Coronary artery (tissue), 2 donors: Measurements from ENCODE around the gene TRIM7.
"Not testable (repeated sequence)": the region's sequence is repeated elsewhere in the genome, so short reads cannot be mapped to it uniquely, and the experiment has no call there.

Experiments
- DNase-seq: peaks from one replicate; pipeline ENCODE4 v3.0.0-alpha.2; 2017; ENCODE audit warnings: low spot score
- H3K27ac ChIP-seq, 2 donors: fragments of 200-600 bp; sonication (generic); one replicate each; pipeline ENCODE4 v1.5.1; 2016 to 2019
- H3K4me3 ChIP-seq: fragments of 200-600 bp; sonication (generic); 2 replicates; pipeline ENCODE4 v1.5.1; 2016; ENCODE audit warnings: mild to moderate bottlenecking, moderate library complexity
- CTCF ChIP-seq: fragments of 200-600 bp; sonication (generic); IDR thresholded peaks from one replicate; pipeline ENCODE4 v1.5.1; 2019; ENCODE audit warnings: antibody characterized with exemption

Gene TRIM7

DNA sequence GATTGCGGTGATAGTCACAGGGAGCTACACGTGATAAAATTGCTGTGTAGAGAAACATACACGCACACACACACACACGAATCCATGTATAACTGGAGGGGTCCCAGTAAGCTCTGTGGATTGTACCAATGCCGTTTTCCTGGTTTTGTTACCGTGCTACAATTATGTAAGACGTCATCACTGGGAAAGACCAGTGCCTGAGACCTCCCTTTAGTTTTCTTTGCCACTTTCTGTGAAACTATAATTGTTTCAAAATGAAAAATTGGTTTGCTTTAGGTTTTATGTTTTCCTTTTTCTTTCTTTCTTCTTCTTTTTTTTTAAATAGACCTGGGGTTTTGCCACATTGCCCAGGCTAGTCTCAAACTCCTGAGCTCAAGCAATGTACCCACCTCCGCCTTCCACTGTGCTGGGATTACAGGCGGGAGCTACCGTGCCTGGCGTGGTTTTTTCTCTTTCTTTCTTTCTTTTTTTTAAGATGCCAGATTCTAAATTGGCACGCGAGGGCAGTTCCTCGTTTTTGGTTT is 36.3 kb downstream of the TRIM7 start:
- H3K4me3 ChIP-seq: no peak overlapping the region

DNA sequence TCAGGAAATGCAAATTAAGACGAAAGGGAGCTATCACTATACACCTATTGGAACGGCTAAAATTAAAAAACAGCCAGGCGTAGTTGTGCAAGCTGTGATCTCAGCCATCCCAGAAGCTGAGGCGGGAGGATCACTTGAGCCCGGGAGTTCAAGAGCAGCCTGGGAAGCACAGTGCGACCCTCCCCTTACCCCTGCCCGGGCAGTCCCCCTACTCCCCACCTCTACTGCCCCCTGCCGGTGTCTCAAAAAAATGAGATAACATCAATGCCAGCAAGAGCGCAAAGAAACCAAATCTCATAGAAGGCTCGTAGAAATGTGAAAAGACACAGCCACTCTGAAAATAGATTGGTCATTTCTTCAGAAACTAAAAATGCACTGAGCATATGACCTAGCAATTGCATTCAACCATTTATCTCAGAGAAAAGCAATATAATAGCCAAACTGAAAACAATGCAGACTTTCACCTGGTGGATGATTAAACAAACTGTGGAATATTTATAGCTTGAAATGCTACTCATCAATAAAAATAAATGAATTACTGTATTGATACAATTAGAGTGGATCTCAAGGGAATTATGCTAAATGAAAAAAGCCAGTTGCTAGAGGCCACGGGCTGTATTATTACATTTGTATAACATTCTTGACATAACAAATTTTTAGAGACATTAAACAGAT is 37.0 kb downstream of the TRIM7 start:
- H3K4me3 ChIP-seq: no peak overlapping the region
- H3K27ac ChIP-seq: no peak overlapping the region
- no peak for TF ChIP-seq CTCF
- no peak for DNase-seq

More for the DNA sequence above, 36.3 kb downstream of the TRIM7 start:
- no peak for TF ChIP-seq CTCF
- no peak overlapping the region for H3K27ac ChIP-seq
- no peak for DNase-seq

GRCh38 chr5:181166812-181167733 is 37.9 kb downstream of the TRIM7 start:
- TF ChIP-seq CTCF: no peak
- no peak for DNase-seq
- Histone ChIP-seq H3K4me3 (no peak overlapping the region), H3K27ac (no peak overlapping the region)

GRCh38 chr5:181164076-181164952 is 40.7 kb downstream of the TRIM7 start:
- Histone ChIP-seq H3K27ac (no peak overlapping the region), H3K4me3 (no peak overlapping the region)
- DNase-seq: no peak
- no peak for TF ChIP-seq CTCF

DNA sequence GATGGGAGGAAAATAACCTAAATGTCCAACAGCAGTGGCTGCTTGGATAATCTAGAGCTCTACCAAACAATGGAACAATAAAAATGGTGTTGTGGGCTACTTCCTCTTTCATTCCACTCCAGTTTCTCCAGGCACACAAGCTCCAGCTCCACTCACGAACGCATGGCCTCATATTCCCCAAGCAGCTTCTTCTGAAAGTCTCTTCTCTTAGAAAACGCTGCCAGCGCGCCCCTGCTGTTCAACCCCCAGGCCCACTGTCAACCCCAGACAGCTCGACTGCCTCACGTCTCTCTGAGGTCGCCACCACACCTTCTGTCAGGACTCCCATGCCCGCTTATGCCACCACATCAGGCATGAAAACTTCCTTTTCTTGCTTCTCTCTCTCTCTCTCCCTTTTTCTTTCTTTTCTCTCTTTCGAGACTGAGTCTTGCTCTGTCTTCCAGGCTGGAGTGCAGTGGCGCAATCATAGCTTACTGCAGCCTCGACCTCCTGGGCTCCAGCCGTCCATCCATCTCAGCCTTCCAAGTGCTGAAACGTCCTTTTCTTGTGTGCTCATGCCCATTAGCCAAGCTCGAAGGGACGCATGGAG is 41.4 kb downstream of the TRIM7 start:
- H3K4me3 ChIP-seq: no peak overlapping the region
- H3K27ac ChIP-seq: no peak overlapping the region
- no peak for DNase-seq
- no peak for TF ChIP-seq CTCF

- no peak for TF ChIP-seq CTCF
- no peak for DNase-seq
- no peak overlapping the region for H3K27ac ChIP-seq
- peak overlapping the region; percentile 44 for H3K4me3 ChIP-seq
Observed at GRCh38 chr5:181161534-181162175, 43.3 kb downstream of the TRIM7 start.

DNA sequence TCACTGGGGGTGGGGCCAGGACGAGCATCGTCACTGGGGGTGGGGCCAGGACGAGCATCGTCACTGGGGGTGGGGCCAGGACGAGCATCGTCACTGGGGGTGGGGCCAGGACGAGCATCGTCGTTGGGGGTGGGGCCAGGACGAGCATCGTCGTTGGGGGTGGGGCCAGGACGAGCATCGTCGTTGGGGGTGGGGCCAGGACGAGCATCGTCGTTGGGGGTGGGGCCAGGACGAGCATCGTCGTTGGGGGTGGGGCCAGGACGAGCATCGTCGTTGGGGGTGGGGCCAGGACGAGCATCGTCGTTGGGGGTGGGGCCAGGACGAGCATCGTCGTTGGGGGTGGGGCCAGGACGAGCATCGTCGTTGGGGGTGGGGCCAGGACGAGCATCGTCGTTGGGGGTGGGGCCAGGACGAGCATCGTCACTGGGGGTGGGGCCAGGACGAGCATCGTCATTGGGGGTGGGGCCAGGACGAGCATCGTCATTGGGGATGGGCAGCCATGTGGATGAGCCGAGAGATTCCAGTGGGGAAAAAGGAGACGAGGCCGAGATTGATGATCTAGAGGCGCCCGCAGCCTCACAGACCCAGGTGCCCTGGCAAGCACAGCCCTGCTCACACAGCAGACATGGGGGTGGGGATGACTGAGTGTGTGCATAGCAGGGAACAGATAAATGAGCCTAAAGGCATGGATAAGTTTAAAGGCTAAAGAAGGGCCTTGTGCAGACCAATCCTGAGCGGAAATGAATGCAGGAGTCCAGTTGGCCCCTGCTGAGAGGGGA is 44.1 kb downstream of the TRIM7 start:
- not testable (repeated sequence) for H3K27ac ChIP-seq
- peak overlapping the region; percentile 65 for H3K4me3 ChIP-seq
- DNase-seq: peak; percentile 80
